Endothelial cell (in vitro differentiated cells): Measurements from ENCODE around the gene PARP14. TPM values are rescaled to one million over a fixed set of nuclear protein-coding genes. Genes with fewer than 3 reads are reported as not detected.

Experiments
- DNase-seq: peaks from one replicate; pipeline ENCODE4 v3.0.0; 2021; ENCODE audit warnings: low spot score
- H3K27ac Mint-ChIP-seq: one replicate; pipeline ENCODE4 v1.8.0; 2021; ENCODE audit warnings: mixed read lengths, inconsistent platforms; ENCODE audit not compliant: unreplicated experiment
- H3K27me3 Mint-ChIP-seq: one replicate; pipeline ENCODE4 v1.8.0; 2021; ENCODE audit warnings: mild to moderate bottlenecking, moderate library complexity, mixed read lengths, inconsistent platforms; ENCODE audit not compliant: unreplicated experiment
- H3K36me3 Mint-ChIP-seq: one replicate; pipeline ENCODE4 v1.8.0; 2021; ENCODE audit warnings: mild to moderate bottlenecking, low read depth, mixed read lengths, inconsistent platforms; ENCODE audit not compliant: unreplicated experiment
- H3K4me1 Mint-ChIP-seq: one replicate; pipeline ENCODE4 v1.8.0; 2021; ENCODE audit warnings: mild to moderate bottlenecking, mixed read lengths, inconsistent platforms; ENCODE audit not compliant: unreplicated experiment
- H3K4me3 Mint-ChIP-seq: one replicate; pipeline ENCODE4 v1.8.0; 2021; ENCODE audit warnings: mild to moderate bottlenecking, mixed read lengths, inconsistent platforms; ENCODE audit not compliant: unreplicated experiment
- H3K9me3 Mint-ChIP-seq: one replicate; pipeline ENCODE4 v1.8.0; 2021; ENCODE audit warnings: mixed read lengths, inconsistent platforms; ENCODE audit not compliant: unreplicated experiment
- total RNA-seq: library from RNA; stranded (reverse); fragmentation: NEBNext Ultra II Directional; extraction: Animal tissue kit (Norgen Biotek cat#: 25700); gene quantifications from one replicate; pipeline ENCODE4 v1.2.1, GENCODE V29; 2021; ENCODE audit not compliant: unreplicated experiment
- TF ChIP-seq, protein P1 (sequence below): fragments of 200-600 bp; sonication (generic); IDR thresholded peaks from one replicate; pipeline ENCODE4 v1.5.0; 2021; ENCODE audit warnings: antibody characterized with exemption; ENCODE audit not compliant: unreplicated experiment

Gene PARP14
- total RNA-seq, 1 donor from 2014 or later: 41.9 TPM

DNA sequence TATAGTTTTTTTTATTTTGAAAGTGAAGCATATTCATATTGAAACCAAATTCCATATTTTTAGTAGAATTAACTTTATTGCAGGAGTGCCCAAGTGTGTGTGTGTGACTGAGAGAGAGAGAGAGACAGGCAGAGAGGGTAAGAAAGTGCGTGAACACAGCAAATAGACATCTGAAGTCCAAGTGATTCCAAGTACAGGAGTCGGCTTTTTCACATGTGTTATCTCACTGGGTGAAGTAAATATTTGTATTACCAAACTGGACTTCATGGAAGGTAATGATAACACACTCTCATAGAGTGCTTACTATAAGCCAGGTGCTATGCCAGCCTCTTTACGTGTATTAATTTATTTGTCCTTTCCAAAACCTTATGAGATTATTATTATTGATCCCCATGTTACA, 12.0 kb downstream of the PARP14 start:
- peaks cover 2% of the 10 kb centered on the region for H3K27me3 Mint-ChIP-seq
- TF ChIP-seq, protein P1, sequence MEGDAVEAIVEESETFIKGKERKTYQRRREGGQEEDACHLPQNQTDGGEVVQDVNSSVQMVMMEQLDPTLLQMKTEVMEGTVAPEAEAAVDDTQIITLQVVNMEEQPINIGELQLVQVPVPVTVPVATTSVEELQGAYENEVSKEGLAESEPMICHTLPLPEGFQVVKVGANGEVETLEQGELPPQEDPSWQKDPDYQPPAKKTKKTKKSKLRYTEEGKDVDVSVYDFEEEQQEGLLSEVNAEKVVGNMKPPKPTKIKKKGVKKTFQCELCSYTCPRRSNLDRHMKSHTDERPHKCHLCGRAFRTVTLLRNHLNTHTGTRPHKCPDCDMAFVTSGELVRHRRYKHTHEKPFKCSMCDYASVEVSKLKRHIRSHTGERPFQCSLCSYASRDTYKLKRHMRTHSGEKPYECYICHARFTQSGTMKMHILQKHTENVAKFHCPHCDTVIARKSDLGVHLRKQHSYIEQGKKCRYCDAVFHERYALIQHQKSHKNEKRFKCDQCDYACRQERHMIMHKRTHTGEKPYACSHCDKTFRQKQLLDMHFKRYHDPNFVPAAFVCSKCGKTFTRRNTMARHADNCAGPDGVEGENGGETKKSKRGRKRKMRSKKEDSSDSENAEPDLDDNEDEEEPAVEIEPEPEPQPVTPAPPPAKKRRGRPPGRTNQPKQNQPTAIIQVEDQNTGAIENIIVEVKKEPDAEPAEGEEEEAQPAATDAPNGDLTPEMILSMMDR: no peak

GRCh38 chr3:122694966-122695365, 14.3 kb downstream of the PARP14 start:
- Mint-ChIP-seq H3K27me3 (no peaks in the 10 kb centered on the region), H3K4me3 (no peak overlapping the region), H3K9me3 (no peaks in the 10 kb centered on the region), H3K27ac (no peak overlapping the region), H3K36me3 (peaks cover 17% of the 10 kb centered on the region), H3K4me1 (no peaks in the 10 kb centered on the region)
- TF ChIP-seq, protein P1: no peak
- DNase-seq: no peak

More for the DNA sequence above, 12.0 kb downstream of the PARP14 start:
- DNase-seq: no peak
- Mint-ChIP-seq H3K9me3 (no peaks in the 10 kb centered on the region), H3K36me3 (peaks cover 20% of the 10 kb centered on the region), H3K4me3 (no peak overlapping the region), H3K4me1 (no peaks in the 10 kb centered on the region), H3K27ac (no peak overlapping the region)

GRCh38 chr3:122695927-122696561, 15.4 kb downstream of the PARP14 start:
- no peak overlapping the region for H3K27ac Mint-ChIP-seq
- H3K27me3 Mint-ChIP-seq: no peaks in the 10 kb centered on the region
- peaks cover 23% of the 10 kb centered on the region for H3K36me3 Mint-ChIP-seq
- H3K9me3 Mint-ChIP-seq: no peaks in the 10 kb centered on the region
- H3K4me3 Mint-ChIP-seq: no peak overlapping the region
- DNase-seq: no peak
- TF ChIP-seq, protein P1: no peak
- H3K4me1 Mint-ChIP-seq: no peaks in the 10 kb centered on the region

GRCh38 chr3:122697952-122698620, 17.4 kb downstream of the PARP14 start:
- Mint-ChIP-seq H3K27ac (no peak overlapping the region), H3K27me3 (no peaks in the 10 kb centered on the region), H3K36me3 (peaks cover 27% of the 10 kb centered on the region), H3K9me3 (no peaks in the 10 kb centered on the region), H3K4me1 (no peaks in the 10 kb centered on the region), H3K4me3 (no peak overlapping the region)
- TF ChIP-seq, protein P1: no peak
- DNase-seq: no peak

DNA sequence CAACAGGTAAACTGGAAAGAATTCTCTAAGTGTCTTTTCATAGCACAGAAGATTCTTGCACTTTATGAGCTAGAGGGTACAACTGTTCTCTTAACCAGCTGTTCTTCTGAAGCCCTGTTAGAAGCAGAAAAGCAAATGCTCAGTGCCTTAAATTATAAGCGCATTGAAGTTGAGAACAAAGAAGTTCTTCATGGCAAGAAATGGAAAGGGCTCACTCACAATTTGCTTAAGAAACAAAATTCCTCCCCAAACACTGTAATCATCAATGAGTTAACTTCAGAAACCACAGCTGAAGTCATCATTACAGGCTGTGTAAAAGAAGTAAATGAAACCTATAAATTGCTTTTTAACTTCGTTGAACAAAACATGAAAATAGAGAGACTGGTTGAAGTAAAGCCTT, 19.6 kb downstream of the PARP14 start:
- Mint-ChIP-seq H3K27me3 (no peaks in the 10 kb centered on the region), H3K4me1 (peaks cover 3% of the 10 kb centered on the region), H3K4me3 (no peak overlapping the region)

More for the DNA sequence above, 19.6 kb downstream of the PARP14 start:
- H3K9me3 Mint-ChIP-seq: no peaks in the 10 kb centered on the region
- no peak for DNase-seq
- H3K36me3 Mint-ChIP-seq: peaks cover 30% of the 10 kb centered on the region
- no peak overlapping the region for H3K27ac Mint-ChIP-seq
- TF ChIP-seq, protein P1: no peak
